GM21737 (cell line): ENCODE data around the gene RHEBL1.

ENCODE experiments used
- ATAC-seq: cut with Tn5 transposase; IDR thresholded peaks from one replicate; pipeline ENCODE4 v1.9.1; 2021; ENCODE audit warnings: mild to moderate bottlenecking, moderate library complexity; ENCODE audit not compliant: unreplicated experiment

RHEBL1 gene

GRCh38 chr12:49069507-49070346 is at the start of gene RHEBL1:
RHEBL1 (minus strand) TSS chr12:49069979; CDS start chr12:49069785, 194 bp downstream.
- peak; percentile 96 for ATAC-seq

- no peak for ATAC-seq
These were observed 41.4 kb upstream of the RHEBL1 start for GRCh38 chr12:49111206-49111605.

DNA sequence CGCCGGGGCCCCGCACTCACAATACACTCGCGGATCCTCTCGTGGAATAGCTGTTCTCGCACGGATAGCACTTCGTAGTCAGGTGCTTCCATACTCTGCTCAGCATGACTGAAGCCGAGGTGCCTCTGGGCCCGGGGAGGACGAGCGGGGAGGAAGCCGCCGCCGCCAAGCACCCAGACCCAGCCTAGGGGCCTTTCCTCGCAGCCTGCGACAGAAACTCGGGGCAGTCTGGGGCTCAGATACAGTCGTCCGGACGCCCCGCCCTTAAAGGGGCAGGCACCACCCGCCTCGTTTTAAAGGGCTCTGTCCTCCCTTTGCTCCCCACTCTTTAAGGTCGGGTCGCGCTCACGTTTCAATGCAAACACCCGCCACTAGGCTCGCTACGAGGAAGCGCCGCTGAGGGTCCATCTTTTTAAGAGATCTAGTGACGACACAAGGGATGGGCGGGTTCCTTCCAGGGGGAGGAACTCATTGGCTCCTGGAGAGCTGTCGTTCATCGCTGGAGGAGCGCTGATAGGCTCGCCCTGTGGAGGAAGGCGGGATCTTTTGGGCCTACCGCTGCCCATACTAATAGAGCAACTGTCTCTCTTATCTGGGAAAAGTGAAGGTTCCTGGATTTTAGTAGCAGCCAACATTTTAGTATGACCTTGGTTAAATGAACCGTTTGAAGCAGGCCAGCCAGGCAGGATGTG is 40.8 kb upstream of the RHEBL1 start, which contains the start of gene LMBR1L:
Gene LMBR1L, minus strand, starts transcription at position 384 of the 692 bp plus-strand sequence. Its CDS starts 292 bp downstream, at position 92.
- ATAC-seq: peak; percentile 99

DNA sequence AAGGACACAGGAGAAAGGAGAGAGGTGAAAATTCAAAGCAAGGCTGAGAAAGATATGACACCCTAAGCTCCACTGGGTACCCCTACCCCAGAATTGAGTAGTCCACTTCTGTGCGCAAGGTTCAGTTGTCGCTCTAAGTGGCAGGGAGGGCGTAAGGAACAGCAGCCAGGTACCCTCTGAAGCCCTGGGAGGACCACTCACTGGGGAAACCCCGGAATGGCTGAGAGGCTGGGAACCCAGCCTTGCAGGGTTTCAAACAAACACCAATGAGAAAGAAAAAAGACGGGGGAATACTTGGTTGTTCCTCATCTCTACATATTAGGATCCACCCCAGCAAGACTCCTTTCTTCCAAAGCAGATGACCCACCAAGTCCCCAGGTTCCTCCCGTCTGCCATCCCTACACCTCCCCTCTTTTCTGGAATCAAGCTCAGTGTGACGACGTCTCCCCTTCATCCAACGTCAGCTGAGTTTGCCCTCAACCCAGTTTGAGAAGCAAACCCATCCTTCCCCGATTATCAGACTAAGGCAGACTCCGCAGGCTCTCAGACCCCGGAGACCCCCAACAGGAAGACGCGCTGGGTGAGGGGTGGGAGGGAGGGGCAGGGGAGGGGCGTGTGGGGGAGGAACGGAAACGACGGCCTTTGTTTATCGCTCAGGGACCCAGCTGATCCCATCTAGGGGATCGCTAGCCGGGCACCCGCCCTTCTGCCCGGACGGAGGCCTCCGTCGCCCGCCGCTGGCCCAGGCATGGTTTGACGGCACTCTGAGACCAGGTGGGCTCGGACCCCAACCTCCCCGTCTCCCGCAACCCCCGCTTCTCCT is 40.1 kb upstream of the RHEBL1 start:
- no peak for ATAC-seq

- no peak for ATAC-seq
These were observed 39.2 kb upstream of the RHEBL1 start for GRCh38 chr12:49108958-49109404.

- ATAC-seq: no peak
These were observed 35.8 kb upstream of the RHEBL1 start for GRCh38 chr12:49105504-49106084.

DNA sequence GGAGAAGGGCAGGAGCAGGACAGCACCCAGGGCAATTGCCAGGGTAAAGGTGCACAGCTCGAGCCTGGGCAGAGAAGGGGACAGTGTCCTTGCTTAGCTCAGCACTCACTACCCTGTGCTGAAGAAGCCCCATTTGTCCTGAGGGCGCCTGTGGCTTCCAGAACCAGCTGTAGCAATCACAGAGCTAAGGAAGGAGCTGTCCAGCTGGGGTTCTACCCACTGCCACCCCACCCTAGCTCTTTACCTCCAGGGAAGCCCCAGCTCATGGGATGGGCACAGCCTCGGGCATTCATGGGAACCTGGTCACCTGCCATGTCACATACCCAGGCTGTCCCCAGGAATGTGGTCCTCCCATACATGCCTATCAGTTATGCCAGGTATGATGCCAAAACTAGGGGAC is 35.0 kb upstream of the RHEBL1 start:
- no peak for ATAC-seq

DNA sequence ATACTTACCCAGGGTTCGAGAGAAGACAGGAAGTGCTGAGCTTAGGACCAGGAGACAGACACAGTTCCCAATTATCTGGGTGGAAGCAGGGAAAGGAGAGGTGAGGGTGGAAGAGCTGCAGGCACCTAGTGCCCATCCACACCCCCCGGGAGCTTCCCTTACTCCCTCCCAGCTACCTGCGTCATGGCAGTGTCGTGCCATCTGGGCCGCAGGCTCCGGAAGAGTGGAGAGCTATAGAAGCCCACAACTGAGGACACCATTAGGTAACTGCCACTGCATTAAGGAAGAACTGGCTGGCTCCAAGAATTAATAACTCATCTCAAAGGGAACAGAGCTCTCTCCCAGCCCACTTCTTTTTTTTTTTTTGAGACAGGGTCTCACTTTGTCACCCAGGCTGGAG is 30.6 kb upstream of the RHEBL1 start:
- ATAC-seq: no peak

GRCh38 chr12:49098703-49099102 is 28.9 kb upstream of the RHEBL1 start:
- ATAC-seq: no peak

DNA sequence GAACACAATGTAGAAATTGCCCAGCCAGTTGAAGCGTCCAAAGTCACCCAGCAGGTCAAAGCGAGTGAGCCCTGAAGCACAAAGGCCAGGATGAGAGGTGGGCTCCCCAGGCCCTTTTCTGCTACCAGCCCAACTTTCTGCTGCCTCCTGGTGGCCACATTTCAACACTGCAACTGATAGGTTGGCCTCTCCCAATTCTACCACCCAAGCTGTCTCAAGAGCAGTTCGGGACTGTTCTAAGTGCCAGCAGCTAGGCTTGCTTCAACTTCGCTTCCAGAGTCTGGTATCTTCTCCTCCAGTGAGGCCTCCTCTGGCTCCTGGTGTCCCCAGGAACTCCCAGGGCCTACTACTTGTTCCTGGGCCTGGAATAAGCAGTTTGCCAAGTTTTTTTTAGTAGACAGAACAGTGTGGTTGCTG is 28.3 kb upstream of the RHEBL1 start:
- ATAC-seq: no peak

GRCh38 chr12:49097381-49097780 is 27.6 kb upstream of the RHEBL1 start:
- ATAC-seq: no peak

DNA sequence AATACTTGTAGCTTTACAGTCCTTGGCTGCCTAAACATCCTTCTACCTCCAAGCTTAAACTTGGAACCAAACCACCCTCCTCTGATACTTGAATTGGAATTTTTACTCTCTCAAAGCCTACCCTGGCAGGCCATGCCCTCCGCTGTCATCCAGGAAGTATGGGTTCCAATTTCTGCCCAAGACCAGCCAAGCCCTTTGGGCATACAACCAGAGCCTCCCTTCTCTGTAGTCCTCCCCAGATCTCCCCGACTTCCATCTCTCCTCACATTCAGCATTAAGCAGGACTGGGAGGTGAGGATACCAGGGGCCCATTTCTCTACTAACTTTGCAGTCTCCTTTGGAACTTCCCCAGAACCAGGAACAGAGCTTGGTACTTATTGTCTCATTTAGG is 25.2 kb upstream of the RHEBL1 start:
- ATAC-seq: no peak

- ATAC-seq: no peak
These were observed 24.6 kb upstream of the RHEBL1 start, which contains the start of gene DHH for GRCh38 chr12:49094160-49094974. DHH (minus strand) TSS chr12:49094801; CDS start chr12:49094512, 289 bp downstream.

- no peak for ATAC-seq
These were observed 24.0 kb upstream of the RHEBL1 start for GRCh38 chr12:49093792-49094159.

DNA sequence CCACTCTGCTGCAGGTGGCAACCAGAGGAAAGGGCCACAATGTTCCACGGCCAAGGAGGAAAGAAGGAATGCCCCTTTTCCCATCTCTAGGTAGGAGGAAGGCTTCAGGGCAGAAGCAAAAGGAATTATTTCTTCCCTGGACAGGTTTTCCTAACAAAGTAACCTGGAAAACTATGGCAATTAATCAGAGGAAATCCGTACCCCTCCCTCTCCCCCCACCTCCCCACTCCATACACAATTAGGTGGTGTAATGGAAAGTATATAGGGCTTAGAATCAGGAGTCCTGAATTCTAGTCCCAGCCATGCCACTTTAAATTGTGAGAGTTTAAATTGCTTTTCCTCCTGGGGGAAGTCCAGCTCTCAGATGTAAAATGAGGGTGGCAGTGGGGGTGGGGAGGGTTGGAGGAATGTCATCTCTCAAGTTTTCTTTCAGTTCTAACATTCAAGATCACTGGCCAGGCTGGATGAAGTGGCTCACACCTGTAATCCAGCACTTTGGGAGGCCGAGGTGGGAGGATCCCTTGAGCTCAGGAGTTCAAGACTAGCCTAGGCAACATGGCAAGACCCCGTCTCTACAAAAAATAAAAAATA is 23.1 kb upstream of the RHEBL1 start:
- ATAC-seq: no peak

- no peak for ATAC-seq
These were observed 22.5 kb upstream of the RHEBL1 start for GRCh38 chr12:49092086-49092815.

- no peak for ATAC-seq
These were observed 22.0 kb upstream of the RHEBL1 start for GRCh38 chr12:49091836-49092085.

DNA sequence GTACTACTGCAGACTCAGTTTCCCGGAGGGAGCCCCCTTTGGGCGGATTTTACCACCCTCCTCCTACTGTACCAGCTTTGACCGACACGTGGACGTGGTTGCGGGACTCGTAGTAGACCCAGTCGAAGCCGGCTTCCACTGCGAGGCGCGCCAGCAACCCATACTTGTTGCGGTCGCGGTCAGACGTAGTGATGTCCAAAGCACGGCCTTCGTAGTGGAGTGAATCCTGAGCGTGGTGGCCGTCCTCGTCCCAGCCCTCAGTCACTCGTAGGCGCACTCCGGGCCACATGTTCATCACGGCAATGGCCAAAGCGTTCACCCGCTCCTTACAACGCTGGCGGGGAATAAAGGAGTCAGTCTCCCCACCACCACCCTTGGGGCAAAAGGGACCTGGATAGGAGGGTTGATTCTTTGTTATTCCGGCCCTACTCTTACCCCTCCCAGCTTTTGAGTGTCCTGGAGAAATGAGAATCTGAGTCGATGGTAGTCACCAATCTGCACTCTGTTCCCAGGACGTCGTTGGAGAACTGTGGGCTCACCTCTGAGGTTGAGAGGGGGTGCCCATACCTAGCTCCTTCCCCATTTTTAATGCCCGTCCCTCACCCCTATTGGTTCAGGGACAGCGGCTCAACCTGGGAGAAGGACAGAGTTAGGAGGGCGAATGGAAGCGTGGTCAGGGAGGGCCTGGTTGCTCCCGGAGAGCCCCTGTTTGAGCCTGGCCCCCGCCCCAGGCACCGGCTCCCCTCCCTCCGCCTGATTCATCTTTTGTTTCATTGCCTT is 21.5 kb upstream of the RHEBL1 start:
- ATAC-seq: no peak
